Medulla oblongata (tissue), 1 donor: ENCODE results near the gene ZNF175.
A peak's percentile ranks its signal among the peaks of the same experiment; 100 is the strongest.

Experiments used
- DNase-seq: peaks from one replicate; pipeline ENCODE4 v3.0.0-alpha.2; 2015; ENCODE audit errors: extremely low spot score

Gene ZNF175

GRCh38 chr19:51549533-51550324, 21.4 kb upstream of the ZNF175 start:
- DNase-seq, result no peak

- DNase-seq, result no peak
Observed at GRCh38 chr19:51550848-51551672, 20.0 kb upstream of the ZNF175 start.

- no peak for DNase-seq
Observed at GRCh38 chr19:51551673-51552432, 19.2 kb upstream of the ZNF175 start.

- no peak for DNase-seq
Observed at GRCh38 chr19:51552608-51552995, 18.5 kb upstream of the ZNF175 start.

- DNase-seq, result peak; percentile 59
Observed at GRCh38 chr19:51552996-51553725, 17.9 kb upstream of the ZNF175 start.

- DNase-seq, result no peak
Observed at GRCh38 chr19:51559240-51559639, 11.8 kb upstream of the ZNF175 start.

- DNase-seq, result no peak
Observed at GRCh38 chr19:51560339-51560738, 10.7 kb upstream of the ZNF175 start.

- peak; percentile 12 for DNase-seq
Observed at GRCh38 chr19:51564791-51565190, 6.3 kb upstream of the ZNF175 start.

GRCh38 chr19:51565583-51565982, 5.5 kb upstream of the ZNF175 start:
- DNase-seq, result no peak

GRCh38 chr19:51566489-51567100, 4.5 kb upstream of the ZNF175 start:
- DNase-seq, result no peak

GRCh38 chr19:51567583-51567982, 3.5 kb upstream of the ZNF175 start:
- no peak for DNase-seq

- DNase-seq, result no peak
Observed at GRCh38 chr19:51568456-51568855, 2.6 kb upstream of the ZNF175 start.

- no peak for DNase-seq
Observed at GRCh38 chr19:51571599-51571998, 516 bp downstream of the ZNF175 start.

- peak; percentile 27 for DNase-seq
Observed at GRCh38 chr19:51572410-51572809, 1.3 kb downstream of the ZNF175 start.

GRCh38 chr19:51572908-51573307, 1.8 kb downstream of the ZNF175 start:
- no peak for DNase-seq

GRCh38 chr19:51573331-51573730, 2.2 kb downstream of the ZNF175 start:
- DNase-seq, result no peak

- no peak for DNase-seq
Observed at GRCh38 chr19:51576850-51577249, 5.8 kb downstream of the ZNF175 start.

GRCh38 chr19:51586103-51586728, 15.1 kb downstream of the ZNF175 start:
- no peak for DNase-seq

GRCh38 chr19:51586799-51587198, 15.7 kb downstream of the ZNF175 start:
- DNase-seq, result no peak
